Ovary (tissue), 3 donors: ENCODE measurements around the gene AP2A2.

ENCODE experiments used
- EP300 ChIP-seq: sonication (generic); formaldehyde crosslinking; IDR thresholded peaks from one replicate; pipeline ENCODE4 v1.6.1; 2017; ENCODE audit warnings: antibody characterized with exemption
- POLR2A ChIP-seq: fragments of 450-650 bp; IDR thresholded peaks from one replicate; pipeline ENCODE4 v1.6.1; 2017; ENCODE audit warnings: antibody characterized with exemption, mild to moderate bottlenecking, moderate library complexity
- TF ChIP-seq, protein P1 (sequence below), 3 donors: fragments of 450-650 bp in 2 of 3; fragments of 200-600 bp in 1 of 3; IDR thresholded peaks; one replicate each; pipeline versions ENCODE4 v1.5.1 to v1.8.0; 2016 to 2022; ENCODE audit warnings: antibody characterized with exemption in 3 of 3, mild to moderate bottlenecking in 1 of 3
- donor health status: DM: no; HTN: no; CAD: no.

DNA sequence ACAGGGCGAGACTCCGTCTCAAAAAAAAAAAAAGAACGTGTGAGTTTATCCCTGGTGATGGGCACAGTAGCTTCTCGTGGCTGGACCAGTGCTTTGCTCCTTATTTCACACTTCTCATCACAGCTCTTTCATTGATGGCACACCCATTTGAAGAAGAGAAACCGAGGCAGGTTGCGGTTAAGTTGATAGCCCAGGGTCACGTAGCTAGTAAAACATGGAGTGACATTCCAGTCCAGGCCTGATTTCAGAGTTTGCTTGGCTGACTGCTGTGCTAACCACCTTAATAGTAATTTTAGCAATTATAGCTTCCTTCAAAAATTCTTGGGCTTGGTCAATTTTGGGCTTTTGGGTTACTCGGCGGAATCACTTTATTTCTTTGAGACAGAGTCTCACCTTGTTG lies 25.8 kb downstream of the AP2A2 start:
- TF ChIP-seq, protein P1, sequence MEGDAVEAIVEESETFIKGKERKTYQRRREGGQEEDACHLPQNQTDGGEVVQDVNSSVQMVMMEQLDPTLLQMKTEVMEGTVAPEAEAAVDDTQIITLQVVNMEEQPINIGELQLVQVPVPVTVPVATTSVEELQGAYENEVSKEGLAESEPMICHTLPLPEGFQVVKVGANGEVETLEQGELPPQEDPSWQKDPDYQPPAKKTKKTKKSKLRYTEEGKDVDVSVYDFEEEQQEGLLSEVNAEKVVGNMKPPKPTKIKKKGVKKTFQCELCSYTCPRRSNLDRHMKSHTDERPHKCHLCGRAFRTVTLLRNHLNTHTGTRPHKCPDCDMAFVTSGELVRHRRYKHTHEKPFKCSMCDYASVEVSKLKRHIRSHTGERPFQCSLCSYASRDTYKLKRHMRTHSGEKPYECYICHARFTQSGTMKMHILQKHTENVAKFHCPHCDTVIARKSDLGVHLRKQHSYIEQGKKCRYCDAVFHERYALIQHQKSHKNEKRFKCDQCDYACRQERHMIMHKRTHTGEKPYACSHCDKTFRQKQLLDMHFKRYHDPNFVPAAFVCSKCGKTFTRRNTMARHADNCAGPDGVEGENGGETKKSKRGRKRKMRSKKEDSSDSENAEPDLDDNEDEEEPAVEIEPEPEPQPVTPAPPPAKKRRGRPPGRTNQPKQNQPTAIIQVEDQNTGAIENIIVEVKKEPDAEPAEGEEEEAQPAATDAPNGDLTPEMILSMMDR (IDR thresholded peaks at IDR 0.05) = no peak
- TF ChIP-seq EP300 (no peak), POLR2A (no peak)
